ENCODE results near the gene PIGR.

PIGR gene, protein sequence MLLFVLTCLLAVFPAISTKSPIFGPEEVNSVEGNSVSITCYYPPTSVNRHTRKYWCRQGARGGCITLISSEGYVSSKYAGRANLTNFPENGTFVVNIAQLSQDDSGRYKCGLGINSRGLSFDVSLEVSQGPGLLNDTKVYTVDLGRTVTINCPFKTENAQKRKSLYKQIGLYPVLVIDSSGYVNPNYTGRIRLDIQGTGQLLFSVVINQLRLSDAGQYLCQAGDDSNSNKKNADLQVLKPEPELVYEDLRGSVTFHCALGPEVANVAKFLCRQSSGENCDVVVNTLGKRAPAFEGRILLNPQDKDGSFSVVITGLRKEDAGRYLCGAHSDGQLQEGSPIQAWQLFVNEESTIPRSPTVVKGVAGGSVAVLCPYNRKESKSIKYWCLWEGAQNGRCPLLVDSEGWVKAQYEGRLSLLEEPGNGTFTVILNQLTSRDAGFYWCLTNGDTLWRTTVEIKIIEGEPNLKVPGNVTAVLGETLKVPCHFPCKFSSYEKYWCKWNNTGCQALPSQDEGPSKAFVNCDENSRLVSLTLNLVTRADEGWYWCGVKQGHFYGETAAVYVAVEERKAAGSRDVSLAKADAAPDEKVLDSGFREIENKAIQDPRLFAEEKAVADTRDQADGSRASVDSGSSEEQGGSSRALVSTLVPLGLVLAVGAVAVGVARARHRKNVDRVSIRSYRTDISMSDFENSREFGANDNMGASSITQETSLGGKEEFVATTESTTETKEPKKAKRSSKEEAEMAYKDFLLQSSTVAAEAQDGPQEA

DNA sequence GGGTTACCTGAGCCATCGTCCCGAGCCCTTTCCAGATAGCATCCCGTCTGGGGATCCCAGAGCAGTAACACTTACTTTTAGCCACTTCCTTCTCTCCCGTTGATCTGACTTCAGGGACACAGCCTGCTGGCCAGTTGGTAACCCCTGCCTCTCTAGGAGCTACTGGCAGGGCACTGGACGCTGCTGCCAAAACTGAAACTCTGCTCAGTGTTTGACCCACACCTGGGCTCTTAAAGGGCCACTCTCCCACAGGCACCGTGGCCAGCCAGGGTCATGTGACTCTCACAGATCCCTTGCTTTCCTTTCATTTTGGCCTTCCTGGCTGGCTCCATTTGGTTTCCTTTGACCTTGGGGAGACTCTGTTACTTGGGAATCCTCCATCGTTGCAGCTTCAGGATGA lies at the start of gene PIGR:
Gene PIGR (minus strand): TSS at position 206 of the 400 bp plus-strand sequence. CDS start 5,935 bp downstream, outside the sequence.
- in situ Hi-C loops (cut with MboI; ENCODE audit: low sequenced_read_pairs) = no loop called here

DNA sequence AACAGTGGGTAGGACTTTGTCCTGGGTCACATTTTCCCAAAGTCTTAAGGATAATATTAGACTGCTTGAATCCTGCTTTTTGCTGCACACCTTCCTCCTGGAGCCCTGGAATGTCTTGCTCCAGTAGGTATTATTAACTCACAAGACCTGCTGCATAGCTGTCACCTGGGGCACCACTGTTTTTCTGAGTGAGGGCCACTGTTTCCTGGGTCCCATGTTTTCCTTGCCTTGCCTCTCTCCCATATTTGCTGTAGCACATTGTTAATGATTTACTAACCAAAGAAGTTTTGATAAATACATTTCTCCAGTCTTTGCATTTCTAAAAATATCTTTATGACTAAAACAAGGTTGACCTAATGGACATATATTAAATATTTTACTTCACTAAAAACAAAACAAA lies 46.5 kb upstream of the PIGR start:
- in situ Hi-C loops (cut with MboI; ENCODE audit: low sequenced_read_pairs) = no loop called here

DNA sequence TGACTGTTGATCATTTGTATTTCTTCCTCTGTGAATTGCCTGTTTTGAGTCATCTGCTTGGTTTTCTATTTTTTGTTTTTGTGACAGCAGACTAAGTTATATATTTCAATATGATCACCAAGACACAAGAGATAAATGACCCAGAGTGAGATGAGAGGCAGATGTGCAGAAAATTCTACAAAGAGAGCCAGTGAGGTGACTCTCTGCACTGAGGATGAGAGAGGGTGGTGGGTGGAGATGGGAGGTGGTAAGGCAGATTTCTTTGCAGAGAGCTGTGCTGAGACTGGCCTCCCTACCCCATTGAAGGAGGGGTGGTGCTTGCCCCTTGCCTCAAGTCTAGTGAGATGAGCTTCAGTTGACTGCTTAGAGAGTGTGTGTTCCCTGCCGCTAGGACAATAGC lies 41.6 kb upstream of the PIGR start:
- in situ Hi-C loops (cut with MboI; ENCODE audit: low sequenced_read_pairs) = no loop called here

DNA sequence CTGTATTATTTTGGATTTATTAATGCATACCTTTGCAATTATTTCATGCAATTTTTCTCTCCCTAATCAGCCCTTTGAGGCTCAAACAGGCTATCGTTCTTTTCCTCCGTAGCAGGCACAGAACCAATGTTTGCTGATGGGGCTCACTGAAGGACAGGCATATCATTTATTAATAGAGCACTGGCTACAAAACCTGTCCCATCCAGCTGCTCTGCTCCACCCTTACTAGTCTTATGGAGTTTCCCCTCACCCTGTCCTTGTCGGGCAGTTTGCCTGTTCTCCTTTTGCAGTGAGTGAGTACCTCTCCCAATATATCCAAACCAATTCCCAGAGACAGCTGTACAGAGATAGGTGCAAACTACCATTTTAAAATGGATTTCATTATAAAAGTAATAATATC lies 40.6 kb upstream of the PIGR start:
- in situ Hi-C loops (cut with MboI; ENCODE audit: low sequenced_read_pairs) = no loop called here

DNA sequence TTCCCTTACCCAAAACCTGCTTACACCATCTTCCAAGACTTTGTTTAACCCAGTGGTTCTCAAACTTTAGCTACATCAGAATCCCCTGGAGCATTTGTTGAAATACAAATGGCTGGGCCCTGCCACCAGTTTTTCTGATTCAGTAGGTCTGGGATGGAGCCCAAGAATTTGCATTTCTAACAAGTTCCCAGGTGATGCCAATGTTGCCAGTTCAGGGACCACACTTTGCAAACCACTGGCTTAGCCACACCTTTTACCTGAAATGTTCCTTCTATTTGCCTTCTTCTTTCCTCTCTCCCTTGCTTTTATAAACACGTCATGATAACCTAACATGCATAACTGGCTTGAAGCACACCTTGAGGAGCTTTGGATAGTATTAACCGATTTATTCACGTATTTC lies 40.1 kb upstream of the PIGR start:
- in situ Hi-C loops (cut with MboI; ENCODE audit: low sequenced_read_pairs) = no loop called here

DNA sequence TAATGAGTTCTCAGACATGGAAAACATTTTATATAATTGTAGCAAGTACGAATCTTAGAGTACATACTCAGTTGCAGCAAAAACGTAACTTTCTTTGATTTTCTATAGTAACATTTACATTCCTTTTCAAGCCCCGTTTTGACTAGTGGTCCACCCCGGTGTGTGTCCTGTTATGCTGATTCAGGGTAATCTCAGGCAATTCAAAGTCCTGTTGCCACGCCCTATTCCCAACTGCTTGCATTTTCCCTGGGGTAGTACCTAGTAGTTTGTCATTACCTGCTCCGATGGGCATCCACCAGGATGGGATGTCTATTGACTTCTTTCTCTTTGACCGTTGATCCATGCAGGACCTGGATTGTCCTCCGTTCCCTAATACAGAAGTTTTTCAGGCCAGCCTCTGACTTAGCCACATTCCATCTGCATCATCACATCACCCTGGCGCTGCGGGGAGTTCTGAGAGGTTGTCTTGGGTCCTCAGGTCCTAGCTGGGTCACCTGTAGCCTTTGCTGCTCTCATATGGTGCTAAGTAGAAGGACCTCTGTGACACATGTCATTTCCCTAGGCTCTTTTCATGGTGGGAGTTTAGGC lies 39.0 kb upstream of the PIGR start:
- in situ Hi-C loops (cut with MboI; ENCODE audit: low sequenced_read_pairs) = no loop called here

DNA sequence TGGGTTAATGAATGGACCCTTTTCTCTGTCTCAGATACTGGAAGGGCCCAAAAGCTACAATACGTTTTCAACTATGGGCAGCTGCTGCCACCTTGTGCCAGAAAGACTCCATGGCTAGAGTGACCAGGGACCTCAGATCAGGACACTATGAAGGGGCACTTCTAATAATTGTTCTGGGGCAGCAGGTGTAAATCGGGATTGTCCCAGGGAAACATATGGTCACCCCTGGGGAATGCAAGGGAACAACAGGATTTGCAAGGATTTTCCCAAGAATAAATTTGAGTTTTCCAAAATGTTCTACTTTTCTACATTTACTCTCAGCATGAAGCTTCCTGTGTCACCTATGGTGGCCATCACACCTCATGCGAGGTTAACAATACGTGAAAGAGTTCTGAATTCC lies 36.0 kb upstream of the PIGR start:
- in situ Hi-C loops (cut with MboI; ENCODE audit: low sequenced_read_pairs) = no loop called here

DNA sequence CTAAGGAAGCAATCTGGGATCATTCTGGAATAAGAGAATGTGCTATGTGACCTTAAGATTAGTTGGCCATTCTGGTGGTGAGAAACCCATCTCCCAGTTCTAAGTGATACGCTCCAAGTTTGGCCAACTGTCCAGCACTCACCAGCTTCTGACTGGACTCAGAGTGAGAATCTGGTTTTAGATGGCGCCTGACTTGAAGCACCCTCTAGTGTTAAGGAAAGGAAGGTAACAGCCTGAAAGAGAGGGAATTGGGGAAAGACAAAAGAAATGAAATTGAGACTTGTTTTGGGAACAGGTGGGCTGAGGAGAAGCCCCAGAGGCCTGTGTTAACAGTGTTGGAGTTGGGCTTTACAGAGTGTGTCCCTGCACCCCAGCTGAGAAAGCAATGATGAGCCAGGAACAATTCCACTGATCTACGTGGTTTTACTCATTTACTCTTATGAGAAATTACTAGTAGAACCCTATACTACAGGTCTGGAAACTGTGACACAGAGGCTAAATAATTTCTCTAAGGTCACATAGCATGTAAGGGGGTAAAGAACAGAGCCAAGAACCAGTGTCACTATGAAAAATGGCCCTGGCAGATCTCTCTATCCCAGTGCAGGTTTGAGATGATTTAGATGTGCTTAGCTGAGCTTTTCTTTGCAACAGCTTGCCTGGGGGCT lies 33.2 kb upstream of the PIGR start:
- in situ Hi-C loops (cut with MboI; ENCODE audit: low sequenced_read_pairs) = no loop called here

DNA sequence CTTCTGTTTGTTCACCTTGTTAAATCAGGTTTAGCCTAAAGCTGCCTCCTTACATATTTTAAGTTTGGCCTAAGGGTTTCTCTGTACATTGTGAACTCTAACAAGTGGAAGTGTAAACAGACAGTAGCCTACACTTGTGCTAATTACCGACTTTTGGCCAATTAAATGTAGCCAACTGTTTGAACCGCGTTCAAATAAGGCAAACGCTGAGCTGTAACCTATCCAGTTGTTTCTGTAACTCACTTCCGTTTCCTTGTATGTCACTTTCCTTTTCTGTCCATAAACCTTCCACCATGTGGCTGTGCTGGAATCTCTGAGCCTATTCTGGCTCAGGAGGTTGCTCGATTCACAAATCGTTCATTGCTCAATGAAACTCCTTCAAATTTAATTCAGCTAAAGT lies 32.0 kb upstream of the PIGR start:
- in situ Hi-C loops (cut with MboI; ENCODE audit: low sequenced_read_pairs) = no loop called here

DNA sequence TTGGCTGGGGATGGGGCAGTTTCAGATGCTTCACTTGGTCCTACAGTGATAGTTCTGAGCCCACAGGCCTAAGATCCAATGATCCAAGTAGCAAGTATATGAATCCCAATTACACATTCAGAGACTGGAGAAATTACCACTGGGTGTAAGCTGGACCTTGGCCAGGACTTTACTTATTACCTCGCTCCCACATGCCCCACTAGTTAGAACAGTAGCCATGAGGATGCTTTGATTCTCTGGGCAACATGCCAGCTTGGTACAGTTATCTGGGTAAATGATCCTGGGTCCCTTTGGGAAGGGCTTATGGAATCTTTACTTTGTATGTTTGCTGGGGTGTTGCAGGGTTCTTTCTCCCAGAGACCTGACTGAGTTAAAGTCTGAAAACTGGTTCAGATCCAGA lies 29.0 kb upstream of the PIGR start:
- in situ Hi-C loops (cut with MboI; ENCODE audit: low sequenced_read_pairs) = no loop called here

DNA sequence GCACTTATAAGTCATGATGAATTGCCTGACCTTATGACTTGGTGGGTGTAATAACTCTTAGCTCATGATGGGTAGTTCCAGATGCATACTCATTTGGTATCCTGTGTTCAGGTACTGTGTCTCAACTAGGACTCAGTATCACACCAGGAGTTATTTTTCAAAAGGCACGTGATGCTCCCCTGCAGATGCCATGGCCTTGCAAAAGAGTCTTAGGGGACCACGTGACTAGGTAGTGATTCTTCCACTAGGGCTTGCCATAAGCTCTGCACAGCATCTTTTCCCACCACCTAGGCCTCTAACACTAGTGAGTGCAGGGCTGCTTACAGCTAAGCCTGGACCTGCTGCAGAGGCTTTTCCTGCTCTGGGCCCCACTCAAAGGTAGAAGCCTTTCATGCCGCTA lies 27.9 kb upstream of the PIGR start:
- in situ Hi-C loops (cut with MboI; ENCODE audit: low sequenced_read_pairs) = no loop called here

DNA sequence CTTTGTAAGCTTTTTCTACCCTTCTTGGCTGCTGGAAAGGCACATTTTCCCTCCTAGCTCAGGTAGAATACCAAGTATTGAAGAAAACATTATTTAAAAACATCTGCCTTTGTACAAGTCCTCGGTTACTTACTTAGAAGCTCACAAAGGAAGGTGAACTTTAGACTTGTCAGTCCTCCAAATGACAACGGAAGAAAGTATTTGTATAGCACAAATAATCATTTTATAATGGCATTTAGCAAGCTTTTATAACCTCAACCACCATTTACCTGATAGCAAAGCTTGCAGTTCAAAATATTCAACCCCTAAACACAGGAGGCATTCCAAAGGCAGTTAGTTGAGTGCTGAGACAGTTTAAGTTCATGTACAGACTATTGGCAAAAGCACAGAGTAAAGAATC lies 26.5 kb upstream of the PIGR start:
- in situ Hi-C loops (cut with MboI; ENCODE audit: low sequenced_read_pairs) = no loop called here

DNA sequence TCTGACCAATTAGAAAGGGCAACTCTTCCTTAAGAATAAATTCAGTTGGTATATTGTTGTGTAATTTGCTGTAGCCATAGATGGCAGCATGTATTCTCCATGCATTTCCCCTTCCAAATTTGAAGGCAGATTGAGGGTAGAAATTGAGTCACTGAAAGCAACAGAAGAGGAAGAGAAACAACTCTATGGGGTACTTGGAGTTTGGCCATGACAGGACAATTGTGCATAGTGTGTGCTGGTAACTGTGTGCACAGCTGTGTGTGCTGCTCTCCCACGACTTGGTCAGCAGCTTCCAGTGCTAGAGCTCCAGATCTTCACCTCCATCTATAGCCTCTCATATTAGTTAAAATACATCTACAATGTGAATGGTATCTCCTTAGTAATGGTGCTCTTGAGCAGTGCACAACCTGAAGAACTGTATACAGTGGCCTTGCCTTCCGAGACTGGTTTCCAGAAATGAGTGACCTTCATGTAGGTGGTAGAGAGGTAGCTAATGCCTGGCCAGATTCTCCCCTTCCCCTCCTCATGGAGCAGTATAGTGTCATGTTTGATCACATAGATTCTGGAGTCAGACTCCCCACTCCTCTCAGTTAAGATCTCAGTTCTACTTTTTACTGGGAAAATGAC lies 24.9 kb upstream of the PIGR start:
- in situ Hi-C loops (cut with MboI; ENCODE audit: low sequenced_read_pairs) = no loop called here

DNA sequence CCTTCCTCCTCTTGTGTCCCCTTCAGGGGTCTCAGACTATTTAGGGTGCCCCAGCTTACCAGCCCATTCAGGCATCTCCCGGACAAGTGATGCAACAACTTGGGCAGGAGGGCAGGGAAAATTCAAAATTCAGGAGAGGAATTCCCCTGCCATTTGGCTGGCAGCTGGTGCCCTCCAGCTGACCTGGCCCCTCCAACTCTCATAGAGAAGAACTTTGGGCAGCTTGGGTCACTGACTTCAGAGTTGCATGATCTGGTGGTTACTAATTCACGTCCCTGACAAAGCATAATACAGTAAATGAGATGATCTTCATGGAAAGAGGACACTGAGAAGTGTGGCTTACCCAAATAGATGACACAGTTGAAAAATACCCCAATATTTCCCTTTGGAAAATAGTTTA lies 24.2 kb upstream of the PIGR start, which contains the start of gene FCAMR:
Gene FCAMR (minus strand): TSS at position 15 of the 400 bp plus-strand sequence. CDS start 335 bp downstream, outside the sequence.
- in situ Hi-C loops (cut with MboI; ENCODE audit: low sequenced_read_pairs) = no loop called here

DNA sequence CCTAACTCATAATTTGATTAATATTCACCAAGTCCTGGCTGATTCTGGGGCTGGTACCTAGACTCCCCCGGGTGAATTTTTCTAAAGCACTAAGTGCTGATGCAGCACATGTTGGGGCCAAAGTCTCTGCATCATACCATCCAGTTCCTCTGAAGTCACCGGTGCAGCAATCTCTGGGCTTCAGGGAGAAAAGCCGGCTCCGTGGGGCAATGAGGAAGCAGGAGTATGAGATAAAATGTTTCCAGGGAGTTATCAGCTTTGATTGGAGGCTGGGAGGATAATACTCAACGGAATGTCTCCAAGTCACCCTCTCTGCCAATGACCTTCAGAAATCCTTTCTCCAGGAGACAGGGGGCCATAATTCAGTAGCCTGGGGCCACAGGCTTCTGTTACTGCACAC lies 22.8 kb upstream of the PIGR start:
- in situ Hi-C loops (cut with MboI; ENCODE audit: low sequenced_read_pairs) = no loop called here

DNA sequence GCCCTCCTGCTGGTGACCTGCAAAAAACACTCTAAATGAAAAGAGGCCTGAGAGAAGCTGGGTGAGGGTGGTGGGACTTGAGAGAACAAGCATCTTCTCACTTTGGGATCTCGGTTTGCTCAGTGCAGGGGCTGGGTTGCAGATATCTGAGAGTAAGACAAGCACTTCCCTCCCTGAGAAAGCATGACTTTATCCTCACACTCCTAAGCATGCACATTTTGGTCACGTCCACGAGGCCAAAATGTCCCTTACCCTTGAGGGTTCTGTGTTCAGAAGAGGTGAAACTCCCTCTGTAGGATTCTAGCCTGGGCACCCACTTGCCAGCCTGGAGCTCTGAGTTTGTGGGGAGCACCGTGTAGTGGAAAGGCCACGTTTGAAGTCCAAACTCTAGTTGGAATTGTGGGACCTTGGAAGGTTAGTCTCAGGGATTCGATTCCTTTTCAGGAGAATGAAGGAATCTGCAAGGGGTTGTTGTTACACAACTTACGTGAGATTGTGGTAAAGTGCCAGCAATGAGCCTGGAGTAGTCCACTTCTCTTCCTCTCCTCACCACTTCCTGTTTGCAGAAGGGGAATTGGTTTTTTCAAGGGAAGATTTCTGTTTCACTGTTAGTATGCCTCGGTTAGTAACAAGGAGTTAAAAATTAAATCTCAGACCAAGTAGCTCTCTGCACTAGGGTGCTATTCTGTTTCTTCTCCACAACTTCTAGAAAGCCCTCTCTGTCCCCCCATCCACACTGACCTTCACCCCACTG lies 21.0 kb upstream of the PIGR start:
- in situ Hi-C loops (cut with MboI; ENCODE audit: low sequenced_read_pairs) = no loop called here

DNA sequence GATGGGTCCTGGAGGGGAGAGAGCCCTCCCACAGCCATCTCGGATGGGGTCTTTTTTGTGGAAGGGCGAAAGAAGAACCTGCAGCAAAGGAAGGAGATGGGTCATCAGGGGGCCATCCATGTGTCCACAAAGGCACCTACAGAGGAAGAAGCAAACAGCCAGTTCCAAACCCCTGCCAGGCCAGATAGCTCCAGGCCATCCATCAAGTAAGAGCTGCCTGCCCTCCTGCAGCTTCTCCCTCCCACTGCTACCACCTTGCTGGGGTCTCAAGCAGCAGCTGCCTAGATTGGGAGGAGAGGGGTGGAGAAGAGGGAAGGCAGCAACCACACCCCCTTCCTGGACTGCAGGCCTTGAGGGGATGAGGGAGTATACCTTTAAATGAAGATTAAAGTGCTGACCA lies 19.5 kb upstream of the PIGR start:
- in situ Hi-C loops (cut with MboI; ENCODE audit: low sequenced_read_pairs) = no loop called here

DNA sequence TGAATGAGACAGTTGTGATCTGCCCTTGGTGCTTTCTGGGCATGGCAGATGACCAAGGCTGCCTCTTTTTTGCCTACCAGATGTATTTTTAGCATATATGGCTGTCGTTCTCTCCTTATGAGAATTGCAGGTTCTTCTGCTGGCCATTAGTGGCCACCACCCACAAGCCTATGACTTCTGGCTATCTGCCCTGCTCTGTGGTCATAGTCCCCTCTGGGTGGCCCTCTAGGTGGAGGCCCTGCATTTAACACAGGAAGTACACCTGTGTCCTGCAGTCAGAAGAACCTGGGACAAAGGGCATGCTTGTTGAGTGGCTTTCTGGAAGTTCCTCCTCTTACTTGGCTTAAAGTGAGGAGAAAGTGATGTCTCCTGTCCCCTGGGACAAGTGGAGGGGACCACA lies 17.5 kb upstream of the PIGR start:
- in situ Hi-C loops (cut with MboI; ENCODE audit: low sequenced_read_pairs) = no loop called here

DNA sequence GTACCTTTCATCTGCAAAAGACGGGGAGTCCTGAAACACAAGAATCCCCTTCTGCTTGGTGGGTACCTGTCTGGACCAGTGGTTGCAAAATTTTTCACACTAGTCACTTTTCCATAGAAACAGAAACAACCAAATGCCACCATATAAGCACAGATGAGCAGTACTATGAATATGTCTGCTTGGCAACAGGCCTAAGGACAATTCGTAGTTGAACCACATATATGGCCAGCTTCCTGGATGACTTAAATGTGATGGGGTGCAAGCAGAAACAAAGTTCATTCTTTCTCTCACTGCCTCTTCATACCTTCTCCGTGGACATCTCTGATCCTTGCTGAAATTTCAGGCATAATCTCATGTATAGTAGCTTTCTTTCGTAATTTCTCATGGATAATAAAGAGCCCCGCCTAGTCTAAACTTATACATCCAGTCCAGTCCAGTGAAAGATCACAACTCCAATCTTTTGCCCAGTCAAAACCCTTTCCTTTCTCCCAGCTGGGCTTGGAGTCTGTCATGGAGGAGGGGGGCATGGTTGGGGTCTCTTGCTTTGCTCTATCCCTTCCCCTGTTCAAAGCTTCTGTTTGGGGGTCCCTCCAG lies 16.9 kb upstream of the PIGR start:
- in situ Hi-C loops (cut with MboI; ENCODE audit: low sequenced_read_pairs) = no loop called here

DNA sequence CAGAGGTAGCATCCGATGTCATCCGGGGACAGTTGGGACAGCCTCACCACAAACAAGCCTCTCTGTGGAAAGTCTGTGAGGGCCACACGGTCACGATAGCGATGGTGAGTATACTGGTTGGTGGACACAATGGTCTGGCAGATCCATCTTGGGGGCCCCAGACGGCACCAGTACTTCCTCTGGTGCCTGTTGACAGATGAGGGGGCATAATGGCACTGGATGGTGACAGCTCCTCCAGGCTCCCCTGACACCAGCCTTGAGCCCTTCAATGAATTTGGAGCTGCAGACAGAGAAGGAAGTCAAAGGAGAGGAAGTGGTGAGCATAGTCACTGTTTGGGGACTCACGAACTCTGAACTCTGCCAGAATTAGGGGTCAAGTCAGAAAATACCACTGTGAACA lies 16.0 kb upstream of the PIGR start:
- in situ Hi-C loops (cut with MboI; ENCODE audit: low sequenced_read_pairs) = no loop called here

Measured in hTERT RPE-1 (cell line).